HepG2 (cell line): ENCODE data around the gene LANCL1.

ENCODE experiments used
- CEBPB ChIP-seq: IDR thresholded peaks from 2 replicates; pipeline ENCODE4 v1.6.1; 2011; ENCODE audit warnings: low read depth, low read length, improper control_type of control experiment, borderline replicate concordance
- CHD4 ChIP-seq: fragments of 200-600 bp; sonication (generic); IDR thresholded peaks from 2 replicates; pipeline ENCODE4 v1.7.0; 2017; ENCODE audit warnings: mild to moderate bottlenecking, low read length, borderline replicate concordance
- GABPA ChIP-seq, 2 experiments: IDR thresholded peaks; 2 replicates each; pipeline ENCODE4 v1.6.1; 2011 to 2016; ENCODE audit warnings: low read depth in 2 of 2, low read length in 1 of 2, missing biosample characterization in 1 of 2, missing genetic modification characterization in 1 of 2
- TCF12 ChIP-seq, 2 experiments: fragments of 450-650 bp in 1 of 2; sonication (generic) in 1 of 2; formaldehyde crosslinking in 1 of 2; IDR thresholded peaks; 2 replicates each; pipeline versions ENCODE4 v1.6.1 to v1.8.0; 2017 to 2022; ENCODE audit warnings: antibody characterized with exemption in 1 of 2, mild to moderate bottlenecking in 1 of 2, missing genetic modification reagents in 1 of 2, moderate library complexity in 1 of 2
- TOPORS ChIP-seq: sonication (generic); formaldehyde crosslinking; IDR thresholded peaks from 2 replicates; pipeline ENCODE4 v1.8.0; 2023; ENCODE audit warnings: mild to moderate bottlenecking, missing genetic modification reagents
- YEATS2 ChIP-seq: sonication (generic); formaldehyde crosslinking; IDR thresholded peaks from 2 replicates; pipeline ENCODE4 v1.4.0; 2020; ENCODE audit warnings: missing genetic modification reagents, borderline replicate concordance
- ZBTB7A ChIP-seq: sonication (generic); formaldehyde crosslinking; IDR thresholded peaks from 2 replicates; pipeline ENCODE4 v1.8.0; 2022; ENCODE audit warnings: mild to moderate bottlenecking, missing genetic modification reagents
- ZSCAN29 ChIP-seq: sonication (generic); formaldehyde crosslinking; conservative IDR thresholded peaks from 2 replicates; pipeline ENCODE4 v1.4.0; 2020; ENCODE audit warnings: mild to moderate bottlenecking, missing genetic modification reagents
- TF ChIP-seq, protein P1 (sequence below), 2 experiments: sonication (generic) in 1 of 2; formaldehyde crosslinking in 1 of 2; IDR thresholded peaks; 2 replicates each; pipeline versions ENCODE4 v1.4.0 to v1.6.1; 2018 to 2020; ENCODE audit warnings: missing genetic modification reagents in 2 of 2, borderline replicate concordance in 1 of 2, low read depth in 1 of 2, mild to moderate bottlenecking in 1 of 2, missing biosample characterization in 1 of 2
- TF ChIP-seq, protein P2 (sequence below): sonication (generic); formaldehyde crosslinking; conservative IDR thresholded peaks from 2 replicates; pipeline ENCODE4 v1.5.0; 2020; ENCODE audit warnings: missing genetic modification reagents

- TF ChIP-seq GABPA (IDR thresholded peaks at IDR 0.05; ENCODE audit: low read depth, low read length) (no peak), GABPA (CRISPR knock-in tag; IDR thresholded peaks at IDR 0.05; ENCODE audit: low read depth) (no peak), TOPORS (CRISPR knock-in tag) (no peak), ZSCAN29 (CRISPR knock-in tag) (no peak), CHD4 (no peak), CEBPB (no peak), TCF12 (IDR thresholded peaks at IDR 0.05) (no peak), TCF12 (CRISPR knock-in tag; IDR thresholded peaks at IDR 0.05) (no peak), ZBTB7A (CRISPR knock-in tag) (no peak), YEATS2 (CRISPR knock-in tag) (no peak)
- TF ChIP-seq, protein P1, sequence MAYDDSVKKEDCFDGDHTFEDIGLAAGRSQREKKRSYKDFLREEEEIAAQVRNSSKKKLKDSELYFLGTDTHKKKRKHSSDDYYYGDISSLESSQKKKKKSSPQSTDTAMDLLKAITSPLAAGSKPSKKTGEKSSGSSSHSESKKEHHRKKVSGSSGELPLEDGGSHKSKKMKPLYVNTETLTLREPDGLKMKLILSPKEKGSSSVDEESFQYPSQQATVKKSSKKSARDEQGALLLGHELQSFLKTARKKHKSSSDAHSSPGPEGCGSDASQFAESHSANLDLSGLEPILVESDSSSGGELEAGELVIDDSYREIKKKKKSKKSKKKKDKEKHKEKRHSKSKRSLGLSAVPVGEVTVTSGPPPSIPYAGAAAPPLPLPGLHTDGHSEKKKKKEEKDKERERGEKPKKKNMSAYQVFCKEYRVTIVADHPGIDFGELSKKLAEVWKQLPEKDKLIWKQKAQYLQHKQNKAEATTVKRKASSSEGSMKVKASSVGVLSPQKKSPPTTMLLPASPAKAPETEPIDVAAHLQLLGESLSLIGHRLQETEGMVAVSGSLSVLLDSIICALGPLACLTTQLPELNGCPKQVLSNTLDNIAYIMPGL (CRISPR knock-in tag; IDR thresholded peaks at IDR 0.05; ENCODE audit: borderline replicate concordance in 1 of 2, low read depth in 1 of 2): no peak
- TF ChIP-seq, protein P2, sequence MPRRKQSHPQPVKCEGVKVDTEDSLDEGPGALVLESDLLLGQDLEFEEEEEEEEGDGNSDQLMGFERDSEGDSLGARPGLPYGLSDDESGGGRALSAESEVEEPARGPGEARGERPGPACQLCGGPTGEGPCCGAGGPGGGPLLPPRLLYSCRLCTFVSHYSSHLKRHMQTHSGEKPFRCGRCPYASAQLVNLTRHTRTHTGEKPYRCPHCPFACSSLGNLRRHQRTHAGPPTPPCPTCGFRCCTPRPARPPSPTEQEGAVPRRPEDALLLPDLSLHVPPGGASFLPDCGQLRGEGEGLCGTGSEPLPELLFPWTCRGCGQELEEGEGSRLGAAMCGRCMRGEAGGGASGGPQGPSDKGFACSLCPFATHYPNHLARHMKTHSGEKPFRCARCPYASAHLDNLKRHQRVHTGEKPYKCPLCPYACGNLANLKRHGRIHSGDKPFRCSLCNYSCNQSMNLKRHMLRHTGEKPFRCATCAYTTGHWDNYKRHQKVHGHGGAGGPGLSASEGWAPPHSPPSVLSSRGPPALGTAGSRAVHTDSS (CRISPR knock-in tag): no peak
Observed at GRCh38 chr2:210481601-210482175, 5.1 kb upstream of the LANCL1 start.
